NOMO-1 (cell line): ENCODE measurements around the gene XRCC3.
"Not testable (repeated sequence)": the region's sequence is repeated elsewhere in the genome, so short reads cannot be mapped to it uniquely, and the experiment has no call there.

Experiments used
- DNase-seq, 2 experiments: peaks; one replicate each; lab custom pipeline; 2025; ENCODE audit not compliant: unreplicated experiment in 2 of 2; lab: John Stamatoyannopoulos, UW

Gene XRCC3

GRCh38 chr14:103696466-103697071, 18.7 kb downstream of the XRCC3 start:
- no peak for DNase-seq

GRCh38 chr14:103696070-103696402, 19.2 kb downstream of the XRCC3 start:
- no peak for DNase-seq

- no peak for DNase-seq
Measured at GRCh38 chr14:103695296-103696069, 19.8 kb downstream of the XRCC3 start.

DNA sequence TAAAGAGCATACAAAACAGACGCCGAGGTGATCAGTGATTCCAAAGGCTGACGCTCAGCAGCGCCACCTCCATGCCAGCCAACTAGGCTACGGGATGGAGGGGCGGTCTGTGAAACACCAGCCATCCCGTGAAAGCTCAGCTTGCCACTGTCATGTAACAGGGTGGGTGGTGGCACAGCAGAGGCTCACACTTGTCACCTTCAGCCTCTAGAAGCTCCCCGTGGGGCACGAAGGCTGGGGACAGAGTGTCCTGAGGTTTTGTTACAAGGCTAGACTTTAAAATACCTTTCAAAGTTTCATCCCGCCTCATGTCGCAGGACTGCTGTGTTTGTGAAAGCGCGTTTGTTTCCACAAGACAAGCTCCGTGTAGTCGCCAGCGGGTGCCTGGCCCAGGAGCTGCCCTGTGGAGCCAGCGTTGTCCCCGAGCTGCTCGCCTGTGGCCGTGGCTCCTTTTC, 20.7 kb downstream of the XRCC3 start:
- DNase-seq, result no peak

DNA sequence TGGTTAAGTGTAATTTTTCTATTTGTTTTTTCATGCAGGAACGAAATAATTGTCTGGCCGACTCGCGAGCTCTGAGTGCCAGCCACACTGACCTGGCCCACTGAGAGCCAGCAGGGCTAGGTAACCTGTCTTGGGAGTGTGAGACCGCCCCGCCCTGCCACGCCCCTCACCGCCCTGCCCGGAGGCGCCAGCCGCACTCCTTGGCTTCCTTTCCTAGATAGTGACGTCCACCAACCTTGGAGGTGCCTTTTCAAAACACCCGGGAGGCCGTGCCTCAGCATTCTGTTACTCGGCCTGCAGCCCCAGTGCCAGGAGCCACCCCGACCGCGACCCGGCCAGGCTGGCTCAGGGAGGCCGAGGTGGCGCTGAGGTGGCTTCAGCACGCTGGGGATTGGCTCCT, 21.7 kb downstream of the XRCC3 start:
- DNase-seq, result no peak

GRCh38 chr14:103692871-103693270, 22.4 kb downstream of the XRCC3 start:
- no peak for DNase-seq

- DNase-seq, result no peak
Measured at GRCh38 chr14:103692159-103692558, 23.1 kb downstream of the XRCC3 start.

DNA sequence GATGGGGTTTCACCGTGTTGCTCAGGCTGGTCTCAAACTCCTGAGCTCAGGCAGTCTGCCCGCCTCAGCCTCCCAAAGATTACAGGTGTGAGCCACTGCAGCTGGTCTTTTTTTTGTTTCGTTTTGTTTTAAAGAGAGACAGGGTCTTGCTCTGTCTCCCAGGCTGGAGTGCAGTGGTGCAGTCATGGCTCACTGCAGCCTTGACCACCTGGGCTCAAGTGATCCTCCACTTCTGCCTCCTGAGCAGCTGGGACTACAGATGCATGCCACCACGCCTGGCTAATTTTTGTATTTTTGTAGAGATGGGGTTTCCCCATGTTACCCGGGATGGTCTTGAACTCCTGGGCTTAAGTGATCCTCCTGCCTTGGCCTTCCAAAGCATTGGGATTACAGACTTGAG, 23.6 kb downstream of the XRCC3 start:
- DNase-seq, result not testable (repeated sequence)

DNA sequence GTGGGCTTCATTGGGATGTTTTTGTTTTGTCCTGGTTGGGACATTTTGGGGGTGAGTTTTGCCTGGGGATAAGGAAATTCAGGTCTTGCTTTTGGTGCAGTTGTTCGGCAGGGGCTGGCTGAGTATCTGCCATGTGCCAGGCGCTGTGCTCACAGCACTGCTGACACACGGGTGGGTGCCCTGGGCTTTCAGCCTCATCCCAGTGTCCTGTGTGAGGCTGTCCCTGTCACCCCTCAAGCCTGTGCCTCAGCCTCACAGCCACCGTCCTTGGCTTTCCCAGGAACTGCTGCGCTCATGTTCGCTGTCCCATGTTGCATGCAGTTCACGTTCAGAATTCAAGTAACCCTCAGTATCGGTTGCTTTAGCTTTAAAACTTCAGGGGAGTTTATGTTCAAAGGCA, 24.9 kb downstream of the XRCC3 start:
- DNase-seq, result no peak

DNA sequence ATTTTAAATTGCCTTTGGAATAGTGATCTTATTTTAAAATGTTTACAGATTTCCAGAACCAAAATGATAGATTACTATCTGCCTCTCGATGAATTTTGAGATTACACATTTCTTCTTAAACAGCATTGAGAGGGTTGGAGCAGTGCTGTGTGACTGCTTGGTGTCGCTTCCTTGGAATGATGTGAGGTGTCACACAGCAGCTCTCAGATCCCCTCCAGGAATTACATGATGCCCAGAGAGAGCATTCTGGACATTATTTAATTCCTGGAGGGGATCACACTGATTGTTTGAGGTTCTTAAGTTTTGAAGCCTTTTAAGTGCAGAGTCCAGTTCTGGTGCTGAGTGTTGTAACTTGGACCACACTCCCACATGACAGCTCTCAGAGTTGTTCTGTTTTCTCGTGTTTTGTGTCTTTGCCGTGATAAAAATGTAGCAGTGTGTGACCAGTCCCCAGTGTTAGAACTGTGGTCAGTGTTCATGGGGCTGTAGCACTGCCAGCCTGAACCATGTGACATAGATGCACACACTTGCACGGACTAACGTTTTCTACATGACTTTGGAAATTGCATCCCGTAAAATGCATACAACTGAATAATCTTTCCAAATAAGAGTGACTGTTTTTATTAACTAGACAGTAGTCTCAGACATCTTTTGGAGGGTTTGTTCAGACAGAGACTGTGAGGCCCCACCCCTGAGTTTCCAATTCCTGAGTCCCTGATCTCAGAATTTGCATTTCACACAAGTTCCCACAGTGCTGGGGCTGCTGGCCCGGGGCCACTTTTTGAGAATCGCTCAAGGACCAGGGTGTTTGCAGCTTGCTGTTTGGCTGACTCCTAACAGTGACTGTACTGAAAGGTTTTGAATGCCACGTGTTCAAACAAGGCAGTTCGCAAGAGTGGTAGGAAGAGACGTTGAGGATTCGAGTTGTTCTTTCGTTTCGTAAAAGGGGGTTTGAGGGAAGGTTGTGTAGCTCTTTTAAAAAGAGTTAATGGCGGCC, 26.0 kb downstream of the XRCC3 start:
- no peak for DNase-seq

DNA sequence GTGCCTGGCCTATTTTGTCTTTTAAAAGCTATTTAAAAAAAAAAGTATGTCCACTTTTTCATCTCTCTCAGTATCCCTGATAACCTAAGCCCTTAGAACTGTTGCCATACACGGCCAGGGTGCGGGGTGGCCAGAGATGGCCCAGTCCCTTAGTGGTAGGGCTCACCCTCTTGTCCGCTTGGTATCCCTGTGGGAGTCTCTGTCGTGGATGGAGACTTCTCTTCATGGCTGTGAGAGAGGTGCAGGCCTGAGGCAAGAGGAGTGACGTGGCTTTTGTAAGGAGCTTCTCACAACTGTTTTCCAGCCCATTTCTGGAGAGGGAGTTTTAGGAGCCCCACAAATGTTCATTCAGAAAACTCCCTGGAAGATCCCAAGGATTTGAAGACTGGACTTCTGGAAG, 26.8 kb downstream of the XRCC3 start:
- no peak for DNase-seq

DNA sequence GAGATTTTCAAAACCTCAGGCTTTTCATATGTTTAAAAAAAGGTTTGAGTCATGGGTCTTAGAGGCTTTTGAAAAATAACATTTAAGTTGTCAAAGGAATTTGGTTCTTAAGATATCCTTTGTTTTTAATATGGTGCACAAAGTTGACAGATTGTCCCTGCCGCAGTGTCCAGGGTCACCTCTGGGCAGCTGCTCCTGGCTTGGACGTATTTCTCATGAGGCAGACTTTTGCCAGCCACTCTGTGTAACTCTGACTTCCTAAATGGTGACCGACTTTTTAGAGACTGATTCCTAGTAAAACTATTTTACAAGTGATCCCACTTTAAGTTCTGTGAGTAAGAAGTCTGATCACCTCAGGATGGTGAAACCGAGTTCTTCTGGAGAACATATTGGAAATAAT, 27.5 kb downstream of the XRCC3 start:
- DNase-seq, result no peak

- DNase-seq, result no peak
Measured at GRCh38 chr14:103686831-103687485, 28.3 kb downstream of the XRCC3 start.

DNA sequence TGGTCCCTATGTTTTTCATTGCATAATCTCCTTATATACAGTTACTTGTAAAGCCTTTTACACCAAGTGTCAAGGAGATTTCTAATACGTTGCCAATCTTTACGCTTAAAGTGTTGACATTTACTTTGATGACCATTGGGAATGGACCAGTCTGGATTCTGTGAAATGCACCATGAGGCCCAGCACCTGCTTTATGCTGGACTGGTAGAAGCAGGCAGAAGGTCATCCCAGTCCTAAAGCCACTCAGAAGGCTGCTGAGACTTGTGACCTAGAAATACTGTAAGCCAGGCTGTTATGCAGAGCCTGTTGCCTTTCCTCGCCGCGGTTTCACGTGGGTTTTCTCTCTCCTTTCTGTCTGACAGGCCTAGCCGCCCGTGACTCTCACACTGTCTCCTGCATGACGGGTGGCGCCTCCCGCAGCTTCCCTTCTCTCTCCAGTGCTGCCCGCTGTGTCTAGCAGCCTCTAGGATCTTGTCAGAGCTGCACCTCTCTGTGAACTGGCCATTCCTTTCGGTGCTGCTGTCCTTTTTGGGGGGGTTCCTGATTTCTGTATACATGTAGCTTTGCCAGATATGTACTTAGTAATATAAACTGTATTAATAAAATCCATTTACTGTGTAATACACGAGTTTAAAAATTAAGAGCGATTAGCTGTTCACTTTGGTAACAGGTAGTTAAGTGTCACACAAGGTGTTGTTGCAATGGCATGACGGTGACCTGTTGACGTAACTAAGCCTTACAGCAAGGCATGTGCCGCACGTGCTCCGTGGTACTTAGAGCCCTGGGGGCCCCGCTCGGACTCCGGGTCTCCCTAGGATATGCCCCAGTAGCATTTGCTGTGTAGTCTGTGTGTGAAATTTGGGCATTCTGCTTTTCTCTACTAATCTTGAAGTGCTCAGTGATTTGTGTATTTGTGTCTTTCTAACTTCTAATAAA, 29.7 kb downstream of the XRCC3 start:
- no peak for DNase-seq

GRCh38 chr14:103684871-103685270, 30.4 kb downstream of the XRCC3 start:
- DNase-seq, result no peak

GRCh38 chr14:103684471-103684870, 30.8 kb downstream of the XRCC3 start:
- DNase-seq, result no peak

DNA sequence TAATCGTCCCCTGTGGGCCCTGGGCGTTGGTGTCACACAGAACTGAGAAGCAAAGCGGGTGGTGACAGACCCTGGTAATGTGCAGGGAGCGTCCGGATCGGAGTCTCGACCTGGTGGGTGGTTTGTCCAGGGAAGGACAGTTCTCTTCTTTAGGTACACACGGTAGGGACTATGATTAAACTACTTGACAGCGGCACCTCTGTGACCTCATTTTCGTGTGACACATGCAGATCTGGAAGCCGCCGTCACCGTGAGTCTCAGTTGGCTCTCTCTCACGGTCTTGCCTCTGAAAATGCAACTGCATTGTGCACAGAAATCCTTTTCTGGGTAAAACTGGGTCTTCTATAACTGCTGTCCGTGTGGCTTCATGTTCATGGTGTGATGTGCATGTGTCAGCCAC, 32.1 kb downstream of the XRCC3 start:
- DNase-seq, result no peak

DNA sequence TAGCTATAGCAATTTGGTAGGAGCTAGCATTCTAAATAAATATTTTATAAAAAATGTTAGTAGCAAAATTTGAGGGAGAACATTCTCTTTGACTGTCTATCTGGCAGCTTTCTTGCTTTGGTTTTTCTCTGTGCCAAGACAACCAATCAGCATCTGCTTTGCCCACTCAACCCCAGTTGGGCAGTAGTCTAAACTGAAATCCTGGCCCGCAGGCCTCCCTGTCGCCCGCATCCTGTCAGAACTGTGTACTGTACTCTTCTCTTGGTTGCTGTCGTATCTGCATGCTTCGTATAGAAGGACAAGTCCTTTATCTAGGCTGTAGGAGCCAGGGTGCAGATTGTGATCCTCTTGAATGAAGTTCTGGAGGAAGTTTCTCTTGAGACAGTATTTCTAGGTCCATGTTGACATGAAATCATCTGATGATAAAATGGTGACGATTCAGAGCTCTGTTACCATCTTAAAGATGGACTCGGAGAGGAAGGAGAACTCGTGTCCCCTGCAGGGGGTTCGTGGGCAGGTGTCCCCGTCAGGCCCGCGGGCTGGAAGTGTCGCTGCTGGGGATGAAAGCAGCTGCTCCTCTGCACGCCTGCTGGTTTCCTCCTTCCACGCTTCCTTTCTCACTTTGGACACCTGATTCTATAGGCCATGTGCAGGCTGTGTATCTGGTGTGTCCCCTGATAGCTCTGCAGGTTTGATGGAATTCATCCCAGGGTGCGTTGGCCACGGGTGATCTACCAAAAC, 34.6 kb downstream of the XRCC3 start:
- DNase-seq, result no peak

DNA sequence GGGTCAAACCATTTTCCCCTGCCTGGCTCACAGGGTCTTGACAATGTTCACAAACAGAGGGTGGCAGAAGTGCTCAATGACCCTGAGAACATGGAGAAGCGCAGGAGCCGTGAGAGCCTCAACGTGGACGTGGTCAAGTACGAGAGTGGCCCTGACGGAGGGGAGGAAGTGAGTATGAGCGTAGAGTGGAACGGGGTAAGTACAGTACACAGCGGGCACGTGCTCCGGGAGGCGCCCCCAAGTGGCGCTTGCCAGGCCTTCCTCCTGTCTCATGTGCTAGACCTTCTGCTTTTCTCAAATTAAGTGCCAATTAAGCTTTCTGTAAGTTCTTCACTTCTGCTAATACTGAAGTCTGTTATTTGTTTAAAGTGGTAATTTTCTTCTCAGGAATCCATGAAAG, 35.9 kb downstream of the XRCC3 start:
- DNase-seq, result peak; percentile 74 to 75
